ENCODE results near the gene TBC1D16.

Gene TBC1D16

DNA sequence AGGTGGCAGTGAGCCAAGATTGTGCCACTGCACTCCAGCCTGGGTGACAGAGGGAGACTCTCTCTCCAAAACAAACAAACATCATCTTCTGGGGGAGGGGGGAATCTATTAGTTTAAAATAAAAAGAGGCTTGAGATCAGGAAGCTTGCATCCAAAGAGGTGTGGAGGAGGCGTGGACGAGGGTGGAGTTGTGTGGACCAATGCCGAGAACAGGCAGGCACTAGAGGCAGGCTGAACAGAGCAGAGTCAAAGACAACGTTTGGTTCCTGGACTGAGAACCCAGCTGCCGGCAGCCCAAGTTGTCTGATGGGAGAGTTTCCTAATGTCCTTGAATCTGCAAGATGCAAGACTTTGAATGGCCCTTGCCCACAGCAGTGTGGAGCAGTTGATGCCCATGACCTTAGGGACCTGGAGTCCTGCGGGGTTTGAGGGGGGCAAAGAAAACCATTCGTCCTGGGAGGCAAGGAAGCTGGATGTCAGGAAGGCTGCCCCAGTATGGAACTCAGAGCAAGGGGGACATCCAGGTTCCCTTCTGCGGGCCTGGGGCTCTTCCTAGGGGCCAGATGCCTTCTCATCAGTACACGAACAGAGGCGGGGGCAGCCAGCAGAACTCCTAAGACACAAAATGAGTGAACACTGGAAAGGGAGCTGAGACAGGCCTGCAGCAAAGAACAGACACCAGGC is 9.2 kb downstream of the TBC1D16 start:
- no peak for DNase-seq (ENCODE audit: low spot score)
- no peak for FAIRE-seq

DNA sequence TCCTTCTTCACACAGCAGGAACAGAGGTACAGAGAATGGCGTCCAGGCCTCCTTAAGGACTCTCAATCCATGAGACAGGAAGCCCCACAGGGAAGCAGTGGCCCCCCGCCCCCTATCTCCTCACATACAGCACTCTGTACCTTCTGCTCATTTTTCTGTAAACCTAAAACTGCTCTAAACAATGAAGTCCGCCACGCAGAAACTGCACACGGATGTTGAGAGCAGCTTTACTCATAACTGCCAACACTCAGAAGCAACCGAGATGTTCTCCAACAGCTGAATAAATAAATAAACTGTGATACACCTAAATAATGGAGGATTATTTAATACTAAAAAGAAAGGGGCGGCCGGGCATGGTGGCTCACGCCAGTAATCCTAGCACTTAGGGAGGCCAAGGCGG is 9.9 kb downstream of the TBC1D16 start:
- no peak for FAIRE-seq
- no peak for DNase-seq (ENCODE audit: low spot score)

DNA sequence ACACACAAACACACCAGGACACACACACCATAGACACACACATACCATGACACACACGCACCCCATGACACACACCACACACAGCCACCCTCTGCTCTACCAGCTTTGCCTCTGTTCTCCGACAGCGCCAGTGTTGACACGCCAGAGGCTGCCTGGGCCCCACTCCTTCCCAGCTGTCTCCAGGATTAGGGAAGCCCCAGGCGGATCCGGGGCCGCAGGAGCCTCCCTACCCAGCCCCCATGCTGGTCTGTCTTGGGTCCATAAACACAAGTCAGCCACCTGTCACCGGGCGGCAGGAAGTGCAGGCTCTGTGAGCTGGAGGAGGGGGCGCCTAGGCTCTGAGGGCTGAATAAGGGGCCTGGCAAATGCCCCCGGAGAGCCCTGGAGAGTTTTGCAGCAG is 10.5 kb downstream of the TBC1D16 start:
- DNase-seq (ENCODE audit: low spot score) = no peak

DNA sequence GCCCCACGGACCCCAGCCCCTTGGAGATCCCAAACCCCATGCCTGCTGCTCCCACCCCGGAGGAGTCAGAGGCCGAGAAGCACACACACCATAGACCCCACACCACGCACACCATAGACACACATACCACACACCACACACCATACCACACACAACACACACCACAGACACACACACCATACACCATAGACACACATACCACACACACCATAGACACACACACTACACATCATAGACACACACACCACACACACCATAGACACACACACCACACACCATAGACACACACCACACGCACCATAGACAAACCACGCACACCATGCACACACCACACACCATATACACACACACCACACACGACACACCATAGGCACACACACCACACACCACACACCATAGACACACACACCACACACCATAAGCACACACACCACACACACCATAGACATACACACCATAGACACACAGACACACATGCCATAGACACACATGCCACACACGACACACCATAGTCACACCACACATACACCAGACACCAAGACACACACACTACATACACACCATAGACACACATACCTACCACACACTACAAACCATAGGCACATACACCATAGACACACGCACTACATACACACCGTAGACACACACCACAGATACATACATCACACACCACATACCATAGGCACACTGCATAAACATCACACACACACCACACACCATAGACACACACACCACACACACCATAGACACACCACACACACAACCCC is 11.3 kb downstream of the TBC1D16 start:
- no peak for DNase-seq (ENCODE audit: low spot score)
- no peak for FAIRE-seq

More for the DNA sequence above, 10.5 kb downstream of the TBC1D16 start:
- FAIRE-seq = no peak

DNA sequence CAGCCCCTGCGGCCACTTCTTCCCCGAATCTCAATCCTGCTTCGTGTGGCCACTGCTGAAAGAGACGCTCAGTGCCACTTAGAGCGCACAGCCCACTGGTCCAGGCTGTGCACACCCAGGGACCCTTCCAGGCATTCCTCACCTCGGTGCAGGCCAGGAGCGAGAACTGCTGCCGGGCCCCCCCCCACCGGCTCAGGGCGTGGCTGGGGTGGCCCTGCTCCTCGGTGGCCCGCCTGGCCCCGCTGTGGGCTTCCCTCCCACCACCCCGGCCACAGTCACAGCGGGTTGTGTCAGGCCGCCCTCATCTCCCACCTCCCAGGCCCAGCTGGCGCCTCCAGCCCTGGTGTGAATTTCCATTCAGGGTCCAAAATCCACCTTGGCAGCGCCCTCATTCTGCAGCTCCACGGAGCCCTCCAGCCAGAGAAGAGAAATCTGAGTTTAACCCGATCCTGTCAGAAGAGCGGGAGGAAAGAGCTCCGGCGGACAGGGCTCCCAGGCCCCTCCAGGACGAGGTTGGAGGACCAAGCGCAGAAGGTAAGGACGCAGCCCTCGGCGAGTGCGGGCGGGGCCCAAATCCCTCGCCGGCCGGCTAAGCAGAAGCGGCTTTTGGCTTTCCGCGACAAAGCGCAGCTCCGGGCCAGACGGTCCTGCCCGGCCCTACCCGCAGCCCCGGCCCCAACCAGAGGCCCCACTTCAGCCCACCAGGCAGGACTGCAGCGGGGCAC is 12.0 kb downstream of the TBC1D16 start:
- DNase-seq (ENCODE audit: low spot score) (no peak), FAIRE-seq (no peak)

DNA sequence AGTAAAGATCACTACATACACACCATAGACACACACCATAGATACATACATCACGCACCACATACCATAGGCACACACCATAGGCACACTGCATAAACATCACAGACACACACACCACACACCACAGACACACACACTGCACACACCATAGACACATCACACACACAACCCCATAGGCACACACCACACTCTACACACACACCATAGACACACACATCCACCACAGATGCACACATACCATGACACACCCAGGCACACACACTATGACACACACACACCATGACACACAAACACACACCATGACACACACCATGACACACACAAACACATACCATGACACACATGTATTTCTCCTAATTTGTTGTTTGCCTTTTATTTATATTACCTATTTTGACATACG is 14.1 kb downstream of the TBC1D16 start:
- FAIRE-seq (no peak), DNase-seq (ENCODE audit: low spot score) (no peak)

DNA sequence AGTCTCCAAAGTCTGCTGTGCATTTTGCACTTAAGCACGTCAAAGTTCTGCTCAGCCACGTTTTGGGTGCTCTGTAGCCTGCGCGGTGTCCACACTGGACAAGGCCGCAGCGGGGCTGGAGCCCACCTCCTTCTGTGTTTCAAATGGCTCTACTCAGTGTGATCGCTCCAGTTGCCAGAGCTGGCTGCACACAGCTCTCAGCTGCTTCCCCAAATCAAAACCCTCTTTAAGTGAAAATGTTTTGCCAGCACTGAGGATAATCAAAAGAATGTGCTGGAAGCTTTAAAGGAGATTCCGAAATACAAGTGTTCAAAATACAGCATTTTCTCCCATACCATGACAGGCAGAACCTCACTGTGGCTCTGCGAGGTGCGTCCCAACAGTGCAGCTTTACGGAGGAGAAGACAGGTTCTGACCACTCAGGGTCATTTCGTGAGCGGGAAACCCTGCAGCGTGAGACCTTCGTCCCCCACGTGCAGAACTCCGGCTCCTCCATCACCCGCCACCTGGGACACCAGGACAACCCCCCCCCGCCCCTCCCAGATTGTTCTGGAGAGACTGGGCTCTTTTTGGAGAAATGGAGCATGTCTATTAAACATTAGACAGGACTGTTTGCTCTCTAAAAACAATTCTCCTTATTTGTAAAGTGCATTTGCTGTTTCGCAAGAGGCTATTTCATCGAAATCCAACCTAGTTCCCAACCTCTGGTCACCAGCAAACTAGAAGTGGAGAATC is 16.6 kb downstream of the TBC1D16 start:
- DNase-seq (ENCODE audit: low spot score) (no peak), FAIRE-seq (no peak)

DNA sequence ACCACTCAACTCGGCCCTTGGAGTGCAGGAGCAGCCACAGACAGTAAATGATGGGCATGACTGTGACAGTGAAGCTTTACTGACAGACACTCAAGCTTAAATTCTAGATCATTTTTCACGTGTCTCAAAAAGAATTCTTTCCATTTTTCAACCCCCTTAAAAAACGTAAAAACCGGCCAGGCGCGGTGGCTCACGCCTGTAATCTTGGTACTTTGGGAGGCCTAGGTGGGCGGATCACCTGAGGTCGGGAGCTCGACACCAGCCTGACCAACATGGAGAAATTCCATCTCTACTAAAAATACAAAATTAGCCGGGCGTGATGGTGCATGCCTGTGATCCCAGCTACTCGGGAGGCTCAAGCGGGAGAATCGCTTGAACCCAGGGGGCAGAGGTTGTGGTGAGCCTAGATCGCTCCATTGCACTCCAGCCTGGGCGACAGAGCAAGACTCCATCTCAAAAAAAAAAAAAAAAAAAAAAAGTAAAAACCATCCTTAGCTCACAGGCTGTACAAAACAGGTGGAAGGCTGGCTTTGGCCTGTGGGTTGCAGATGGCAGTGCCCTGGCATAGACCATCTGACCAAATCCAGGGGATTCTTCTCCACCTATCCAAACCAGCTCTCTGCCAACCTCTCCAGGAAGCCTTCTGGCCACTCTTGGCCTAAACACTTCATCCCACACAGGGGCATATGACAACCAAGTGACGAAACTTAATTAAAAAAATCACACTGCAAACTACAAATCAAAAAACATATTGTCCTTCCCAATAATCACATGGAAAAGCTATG is 18.3 kb downstream of the TBC1D16 start:
- FAIRE-seq = no peak

DNA sequence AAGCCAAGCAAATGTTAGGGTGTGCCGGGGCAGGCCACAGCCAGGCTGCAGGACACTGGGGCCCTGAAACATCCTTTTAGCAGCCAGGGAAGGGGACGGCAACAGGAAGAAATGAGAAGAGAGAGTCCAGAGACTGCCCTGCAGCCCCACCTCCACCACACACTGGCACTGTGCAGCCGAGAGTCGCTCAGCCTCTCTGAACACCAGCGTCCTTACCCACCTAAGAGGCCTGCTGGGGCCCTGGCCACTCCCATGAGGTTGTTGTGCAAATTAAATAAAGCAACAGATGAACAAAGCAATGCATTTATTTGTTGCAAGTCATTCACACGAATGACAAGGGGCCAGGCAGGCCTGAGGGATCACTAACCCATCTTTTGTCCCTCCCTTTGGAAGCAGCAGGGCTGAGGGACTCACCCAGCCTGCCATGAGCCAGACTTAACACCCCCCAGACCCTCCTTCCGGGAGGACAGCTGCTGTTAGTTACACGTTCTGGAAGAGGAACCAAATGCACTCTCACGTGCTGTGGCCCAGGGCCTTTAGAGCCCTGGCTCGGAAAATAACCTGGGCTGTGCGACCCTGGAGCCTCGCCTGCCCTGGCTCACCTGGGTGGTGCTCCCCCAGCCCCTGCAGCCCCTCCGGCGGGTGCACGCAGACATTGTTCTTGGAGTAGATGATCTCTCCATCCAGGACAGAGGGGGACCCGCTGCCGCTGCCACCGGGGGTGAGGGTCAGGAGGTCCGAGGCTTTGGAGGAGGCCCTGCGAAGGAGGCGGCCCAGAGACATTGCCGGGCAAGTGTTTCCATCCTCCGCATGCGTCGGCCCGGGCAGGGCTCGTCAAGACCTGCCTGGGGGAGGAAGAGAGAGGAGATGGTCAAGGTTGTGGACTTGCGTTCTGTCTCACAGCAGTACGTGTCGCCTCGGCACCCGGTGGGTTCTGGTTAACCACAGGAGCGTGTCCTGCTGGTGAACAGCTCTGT is 22.6 kb downstream of the TBC1D16 start:
- DNase-seq (ENCODE audit: low spot score) = no peak
- FAIRE-seq = no peak

More for the DNA sequence above, 18.3 kb downstream of the TBC1D16 start:
- DNase-seq (ENCODE audit: low spot score) = no peak

DNA sequence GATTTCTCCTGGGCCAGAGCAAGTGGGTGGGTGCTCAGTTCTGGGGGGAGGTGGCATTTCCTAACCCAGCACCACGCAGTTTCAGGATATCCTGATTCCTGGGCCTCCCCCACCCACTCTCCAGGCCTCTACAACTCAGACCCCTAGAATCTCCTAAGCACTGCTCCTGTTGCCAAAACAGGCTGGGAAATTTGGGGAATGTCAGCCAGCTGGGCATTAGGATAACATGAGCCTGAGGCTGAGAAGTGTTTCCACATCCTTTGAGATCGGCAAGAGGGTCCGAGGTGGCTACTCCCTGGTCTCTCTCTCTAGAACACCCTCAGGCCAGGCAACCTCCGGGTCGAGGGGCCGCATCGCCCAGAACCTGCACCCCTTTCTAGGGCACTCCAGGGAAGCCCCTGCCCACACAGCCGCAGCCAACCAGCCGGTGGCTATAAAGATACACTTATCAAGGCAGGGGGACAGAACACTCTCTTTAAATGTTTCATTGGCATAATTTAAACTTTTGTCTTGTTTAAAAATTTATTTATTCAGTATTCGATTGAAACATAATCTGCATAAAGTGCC is 23.6 kb downstream of the TBC1D16 start:
- FAIRE-seq = no peak
- DNase-seq (ENCODE audit: low spot score) = no peak

DNA sequence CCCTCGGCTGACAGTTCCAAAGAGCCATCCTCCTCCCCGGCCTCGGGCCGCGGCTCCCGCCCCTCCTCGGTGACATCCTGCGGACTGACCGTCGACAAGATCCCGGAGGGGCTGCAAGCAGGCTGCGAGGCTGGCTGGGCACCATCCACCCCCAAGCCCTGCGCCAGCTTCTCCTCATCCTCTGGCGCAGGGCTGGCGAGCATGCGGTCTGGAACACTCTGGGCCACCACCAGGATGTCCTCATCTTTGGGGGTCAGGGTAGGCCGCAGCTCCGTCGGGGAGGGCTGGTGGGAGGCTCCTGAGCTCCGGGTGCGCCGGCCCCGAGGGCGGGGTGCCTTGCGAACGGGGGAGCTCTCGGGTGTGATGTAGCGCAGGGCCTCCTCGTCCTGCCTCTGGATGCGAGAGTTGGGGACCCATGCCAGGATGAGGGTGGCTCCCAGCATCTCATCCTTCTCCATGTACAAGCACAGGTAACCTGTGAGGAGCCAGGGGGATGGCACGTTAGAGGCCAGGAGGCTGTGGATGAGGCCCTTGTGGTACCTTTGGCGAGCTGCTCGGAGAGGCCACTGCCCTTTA is 25.3 kb downstream of the TBC1D16 start:
- DNase-seq (ENCODE audit: low spot score) = no peak
- FAIRE-seq = no peak

DNA sequence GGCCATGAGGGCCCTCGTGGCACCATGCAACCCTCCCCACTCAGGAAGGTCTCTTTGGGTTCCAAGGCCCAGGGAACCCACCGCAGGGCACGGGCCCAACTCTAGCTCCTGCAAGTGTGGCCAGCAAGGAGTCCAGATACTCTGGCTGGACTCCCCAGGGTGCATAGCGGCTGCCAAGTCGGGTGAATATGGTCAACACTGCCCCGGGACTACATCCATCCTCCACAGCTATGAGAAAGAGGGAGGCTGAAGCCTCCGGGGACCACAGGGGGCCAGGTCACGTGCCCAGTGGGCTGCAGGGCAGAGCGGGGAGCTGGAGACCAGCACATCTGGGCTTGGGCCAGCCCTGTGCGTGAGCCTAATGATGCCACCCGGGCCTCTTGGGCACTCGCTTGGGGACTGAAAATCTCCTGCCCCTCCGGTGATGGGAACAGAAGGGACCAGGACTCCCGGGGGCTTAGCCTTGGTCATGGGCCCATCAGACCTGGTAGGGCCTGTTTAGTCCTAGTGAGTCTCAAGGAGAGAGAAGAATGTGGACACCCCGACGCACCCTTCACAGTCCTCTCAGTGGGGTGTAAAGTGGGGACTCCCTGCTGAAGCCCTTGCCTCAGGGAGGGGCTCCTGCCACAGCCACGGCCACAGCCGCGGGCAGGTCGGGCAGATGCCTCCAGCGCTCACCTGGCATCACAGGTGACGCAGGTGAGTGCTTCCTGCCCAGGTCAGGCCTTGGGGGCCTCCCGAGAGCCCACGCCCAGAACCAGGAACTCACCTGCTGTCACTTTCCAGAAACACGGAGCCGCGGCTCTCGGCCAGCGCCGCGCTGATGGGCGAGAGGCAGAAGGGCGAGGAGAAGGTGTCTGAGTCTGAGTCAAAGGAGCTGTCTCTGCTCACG is 26.0 kb downstream of the TBC1D16 start:
- FAIRE-seq = no peak
- DNase-seq (ENCODE audit: low spot score) = no peak

DNA sequence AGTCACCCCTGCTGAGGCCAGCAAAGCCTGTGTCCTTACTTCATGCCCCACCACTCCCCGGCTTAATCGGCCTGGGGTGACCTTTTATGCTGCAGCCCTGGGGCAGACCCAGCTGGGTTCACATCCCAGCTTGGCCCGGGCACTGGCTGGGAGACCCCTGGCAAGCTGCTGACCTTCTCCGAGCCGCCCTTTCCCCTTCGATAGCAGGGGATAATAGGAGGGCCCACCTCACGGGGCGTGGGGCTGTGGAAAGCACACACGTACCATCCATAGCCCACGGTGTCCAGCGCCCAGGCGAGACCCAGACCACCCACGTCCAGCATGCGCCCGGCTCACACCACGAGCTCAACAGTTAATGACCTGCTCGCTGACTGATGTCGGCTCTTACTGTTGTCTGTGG is 26.8 kb downstream of the TBC1D16 start:
- no peak for DNase-seq (ENCODE audit: low spot score)
- FAIRE-seq = no peak

DNA sequence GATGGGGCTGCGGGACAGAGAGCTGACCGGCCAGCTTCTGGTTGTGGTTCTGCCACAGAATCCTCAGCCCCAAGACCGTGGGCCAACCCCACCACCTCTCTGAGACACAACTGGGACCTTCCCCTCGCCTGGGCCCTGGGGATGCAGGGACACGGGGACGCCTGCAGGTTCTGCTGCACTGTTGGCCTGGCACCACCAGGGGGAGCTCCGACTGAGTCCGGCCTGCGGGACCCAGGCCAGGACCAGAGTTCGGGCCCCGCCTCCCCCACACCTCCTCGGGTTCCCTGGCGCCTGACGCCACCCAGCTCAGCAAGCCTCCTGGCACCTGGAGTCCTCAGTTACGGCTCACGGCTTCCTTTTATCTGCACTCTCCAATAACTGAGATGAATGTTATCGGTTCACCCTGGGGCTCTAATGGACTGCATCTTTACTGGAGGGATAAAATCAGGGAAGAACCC is 27.3 kb downstream of the TBC1D16 start:
- FAIRE-seq (no peak), DNase-seq (ENCODE audit: low spot score) (peak; percentile 47)

DNA sequence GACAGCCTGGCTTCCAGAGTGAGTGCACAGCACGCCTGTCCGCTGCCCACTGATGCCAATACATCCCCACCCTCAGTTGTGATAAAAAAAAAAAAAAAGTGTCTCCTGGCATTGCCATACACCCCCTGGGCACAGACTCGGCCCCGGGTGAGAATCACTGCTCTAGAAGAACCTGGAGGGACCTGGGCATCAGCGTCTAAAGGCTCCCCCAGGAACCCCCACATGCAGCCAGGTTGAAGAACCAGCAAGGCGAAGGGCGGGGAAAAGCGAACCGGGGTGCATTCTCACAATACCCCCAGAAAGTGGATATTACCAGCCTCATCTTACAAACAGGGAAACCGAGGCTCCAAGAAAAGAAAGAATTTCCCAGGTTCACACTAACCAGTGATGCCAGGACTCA is 27.7 kb downstream of the TBC1D16 start:
- no peak for DNase-seq (ENCODE audit: low spot score)
- FAIRE-seq = no peak

DNA sequence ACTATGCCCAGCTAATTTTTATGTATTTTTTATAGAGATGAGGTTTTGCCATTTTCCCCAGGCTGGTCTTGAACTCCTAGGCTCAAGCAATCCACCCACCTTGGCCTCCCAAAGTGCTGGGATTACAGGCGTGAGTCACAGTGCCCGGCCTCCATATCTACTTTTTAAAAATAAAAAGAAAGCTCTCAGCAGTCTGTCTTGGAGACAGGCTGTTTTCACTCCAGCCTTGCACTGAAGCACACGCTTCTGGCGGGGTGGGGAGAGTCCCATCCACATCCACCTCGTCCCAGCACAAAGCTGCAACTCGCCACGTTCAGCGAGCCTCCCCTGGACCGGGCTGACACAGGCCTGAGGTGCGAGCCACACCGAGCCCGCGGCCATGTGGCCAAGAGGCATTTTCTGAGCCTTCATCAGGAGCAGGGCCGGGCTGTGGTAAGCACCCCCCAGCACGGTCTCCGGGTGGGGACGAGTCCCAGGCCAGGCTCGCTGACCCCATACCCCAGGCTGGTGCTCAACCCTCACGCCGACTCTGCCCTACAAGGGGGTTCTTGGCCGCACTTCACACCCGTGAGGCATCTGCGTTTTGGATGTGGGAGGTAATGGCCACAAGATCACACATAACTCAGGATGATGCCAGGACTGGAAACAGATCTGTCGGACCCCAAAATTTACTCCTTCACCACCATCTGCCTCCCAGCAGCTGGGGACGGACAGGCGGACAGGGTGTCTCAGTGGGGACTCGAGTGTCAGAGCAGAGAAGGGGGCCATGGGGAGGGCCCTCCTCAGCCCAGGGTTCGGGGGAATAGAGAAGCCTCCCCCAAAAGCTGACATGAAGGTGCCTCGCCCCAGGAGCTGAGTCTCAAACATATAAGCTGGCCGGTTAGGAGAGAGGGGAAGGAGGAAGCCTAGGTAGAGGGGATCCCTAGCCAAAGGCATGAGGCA is 28.6 kb downstream of the TBC1D16 start:
- FAIRE-seq (no peak), DNase-seq (ENCODE audit: low spot score) (no peak)

DNA sequence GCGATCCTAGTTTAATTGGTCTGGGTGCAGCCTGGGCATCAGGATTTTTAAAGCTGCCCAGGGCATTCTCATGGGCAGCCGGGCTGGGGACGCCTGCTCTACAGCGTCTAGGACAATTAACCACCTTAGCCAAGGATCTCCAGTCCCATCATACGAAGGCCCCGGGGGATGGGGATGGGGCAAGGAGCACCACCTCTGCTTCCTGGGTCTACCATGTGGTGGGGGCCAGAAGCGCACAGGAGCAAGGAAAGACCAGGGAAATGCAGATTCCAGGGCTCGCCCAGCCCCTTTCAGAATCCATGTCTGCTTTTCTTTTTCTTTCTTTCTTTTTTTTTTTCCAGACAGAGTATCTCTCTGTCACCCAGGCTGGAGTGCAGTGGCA is 29.3 kb downstream of the TBC1D16 start:
- FAIRE-seq (no peak), DNase-seq (ENCODE audit: low spot score) (no peak)
